Choroid plexus epithelial cell (primary cell): Measurements from ENCODE around the gene PRDM9.

ENCODE experiments used
- DNase-seq: peaks from one replicate; pipeline ENCODE4 v3.0.0-alpha.2; 2010; ENCODE audit warnings: low read depth
- H3K4me3 ChIP-seq: 2 replicates; pipeline ENCODE4 v1.5.1; 2011; ENCODE audit warnings: low read depth, mild to moderate bottlenecking, control low read depth, low read length, moderate library complexity
- TF ChIP-seq, protein P1 (sequence below): conservative IDR thresholded peaks from 2 replicates; pipeline ENCODE4 v1.5.1; 2011; ENCODE audit warnings: low read depth, mild to moderate bottlenecking, control low read depth, inconsistent platforms, low read length, moderate library complexity

The PRDM9 gene

DNA sequence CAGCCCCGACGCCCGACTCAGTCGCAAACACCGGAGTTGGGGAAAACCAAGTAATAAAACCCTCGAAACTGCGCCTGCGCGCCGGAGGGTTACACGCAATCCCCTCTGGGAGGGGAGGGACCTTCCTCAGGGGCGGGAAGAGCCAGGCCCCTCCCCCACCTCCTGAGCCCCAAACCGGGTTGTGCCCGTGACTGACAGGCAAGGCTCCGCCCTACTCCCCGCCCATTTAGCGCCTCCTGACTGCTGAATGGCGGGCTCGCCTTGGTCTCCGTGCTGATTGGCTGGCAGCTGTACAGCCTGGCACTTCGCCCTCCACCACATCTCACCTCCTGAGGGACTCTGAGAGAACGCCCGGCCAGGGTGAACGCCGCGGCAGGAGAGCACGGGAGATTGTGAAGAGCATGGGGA, at the start of gene PRDM9:
TSS of gene PRDM9 (plus strand) at position 332 of the 408 bp plus-strand sequence. CDS start 1,425 bp downstream, outside the sequence.
- TF ChIP-seq, protein P1, sequence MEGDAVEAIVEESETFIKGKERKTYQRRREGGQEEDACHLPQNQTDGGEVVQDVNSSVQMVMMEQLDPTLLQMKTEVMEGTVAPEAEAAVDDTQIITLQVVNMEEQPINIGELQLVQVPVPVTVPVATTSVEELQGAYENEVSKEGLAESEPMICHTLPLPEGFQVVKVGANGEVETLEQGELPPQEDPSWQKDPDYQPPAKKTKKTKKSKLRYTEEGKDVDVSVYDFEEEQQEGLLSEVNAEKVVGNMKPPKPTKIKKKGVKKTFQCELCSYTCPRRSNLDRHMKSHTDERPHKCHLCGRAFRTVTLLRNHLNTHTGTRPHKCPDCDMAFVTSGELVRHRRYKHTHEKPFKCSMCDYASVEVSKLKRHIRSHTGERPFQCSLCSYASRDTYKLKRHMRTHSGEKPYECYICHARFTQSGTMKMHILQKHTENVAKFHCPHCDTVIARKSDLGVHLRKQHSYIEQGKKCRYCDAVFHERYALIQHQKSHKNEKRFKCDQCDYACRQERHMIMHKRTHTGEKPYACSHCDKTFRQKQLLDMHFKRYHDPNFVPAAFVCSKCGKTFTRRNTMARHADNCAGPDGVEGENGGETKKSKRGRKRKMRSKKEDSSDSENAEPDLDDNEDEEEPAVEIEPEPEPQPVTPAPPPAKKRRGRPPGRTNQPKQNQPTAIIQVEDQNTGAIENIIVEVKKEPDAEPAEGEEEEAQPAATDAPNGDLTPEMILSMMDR = no peak
- DNase-seq = peak; percentile 55
- peak within 1 kb of the TSS; percentile 14 for H3K4me3 ChIP-seq

DNA sequence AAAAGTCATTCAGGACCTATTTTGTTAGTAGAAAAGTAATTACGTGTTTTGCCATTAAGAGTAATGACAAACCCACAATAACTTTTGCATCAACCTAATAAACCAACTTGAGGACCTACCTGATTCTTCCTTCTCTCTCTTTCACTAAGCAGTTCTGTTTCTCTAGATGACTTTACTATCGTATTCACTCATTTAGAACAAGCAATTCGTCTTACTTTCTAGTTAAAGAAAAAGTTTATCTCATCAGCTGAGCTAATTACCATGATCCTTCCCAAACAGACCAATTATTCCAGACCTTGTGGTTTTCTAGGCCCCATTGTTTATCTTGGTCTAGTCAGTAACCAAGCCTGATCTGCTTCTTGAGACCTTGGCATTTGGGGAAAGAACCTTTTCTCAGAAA, 49.6 kb upstream of the PRDM9 start:
- H3K4me3 ChIP-seq = no peak overlapping the region
- DNase-seq = no peak
- TF ChIP-seq, protein P1 = no peak

DNA sequence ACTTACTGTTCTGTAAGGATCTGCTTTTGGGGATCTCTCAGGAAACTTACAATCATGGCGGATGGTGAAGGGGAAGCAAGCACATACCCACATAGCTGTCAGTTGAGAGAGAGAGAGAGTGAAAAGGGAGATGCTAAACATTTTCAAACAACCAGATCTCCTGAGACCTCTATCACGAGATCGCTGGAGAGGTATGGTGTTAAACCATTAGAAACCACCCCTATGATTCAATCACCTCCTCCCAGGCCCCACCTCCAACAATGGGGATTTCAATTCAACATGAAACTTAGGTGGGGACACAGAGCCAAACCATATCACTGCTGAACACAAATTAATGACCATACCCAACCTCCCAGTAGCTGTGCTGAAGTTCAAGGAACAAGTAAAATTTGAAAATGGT, 48.2 kb upstream of the PRDM9 start:
- no peak for DNase-seq
- no peak overlapping the region for H3K4me3 ChIP-seq
- TF ChIP-seq, protein P1 = no peak

DNA sequence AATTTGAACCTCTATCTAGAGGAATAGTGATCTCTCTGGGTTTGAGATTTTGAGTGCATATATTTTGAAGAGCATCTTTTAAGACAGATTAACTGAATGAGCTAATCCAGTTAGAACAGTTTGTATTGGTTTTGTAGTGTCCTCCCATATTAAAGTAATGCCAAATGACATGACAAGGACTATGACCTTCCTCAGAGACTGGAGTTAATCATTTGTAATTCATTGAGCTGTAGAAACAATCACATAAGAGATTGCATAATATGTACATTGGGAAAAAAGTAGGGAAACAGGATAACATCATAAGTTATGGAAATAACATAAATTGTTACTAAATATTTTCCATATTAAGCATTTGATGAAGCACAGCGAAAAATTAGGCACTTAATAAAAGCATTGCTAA, 45.8 kb upstream of the PRDM9 start:
- DNase-seq = no peak
- TF ChIP-seq, protein P1 = no peak
- no peak overlapping the region for H3K4me3 ChIP-seq

DNA sequence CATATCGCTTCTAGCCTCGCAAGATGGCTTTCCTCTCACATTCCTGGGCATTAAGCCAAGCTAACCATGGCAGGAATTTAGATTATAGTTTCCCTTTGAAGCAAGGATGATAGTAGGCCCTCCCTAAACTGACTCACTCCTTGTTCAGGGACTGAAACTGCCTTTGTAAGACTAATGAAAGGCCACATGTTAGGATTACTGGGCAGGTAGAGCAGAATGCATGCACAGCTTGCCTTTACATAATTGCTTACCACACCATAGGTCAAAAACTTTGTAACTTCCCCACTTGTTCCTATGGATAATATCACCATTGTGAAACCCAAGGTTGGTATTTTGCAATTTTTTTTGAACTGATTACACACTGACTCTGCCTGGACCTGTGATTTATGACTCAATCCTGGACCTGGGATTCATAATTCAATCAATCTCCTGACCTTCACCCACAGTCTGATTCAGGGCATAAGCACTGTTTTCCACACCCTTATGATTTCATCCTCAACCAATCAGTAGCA, 41.0 kb upstream of the PRDM9 start:
- DNase-seq = peak; percentile 73
- no peak overlapping the region for H3K4me3 ChIP-seq
- TF ChIP-seq, protein P1 = no peak

DNA sequence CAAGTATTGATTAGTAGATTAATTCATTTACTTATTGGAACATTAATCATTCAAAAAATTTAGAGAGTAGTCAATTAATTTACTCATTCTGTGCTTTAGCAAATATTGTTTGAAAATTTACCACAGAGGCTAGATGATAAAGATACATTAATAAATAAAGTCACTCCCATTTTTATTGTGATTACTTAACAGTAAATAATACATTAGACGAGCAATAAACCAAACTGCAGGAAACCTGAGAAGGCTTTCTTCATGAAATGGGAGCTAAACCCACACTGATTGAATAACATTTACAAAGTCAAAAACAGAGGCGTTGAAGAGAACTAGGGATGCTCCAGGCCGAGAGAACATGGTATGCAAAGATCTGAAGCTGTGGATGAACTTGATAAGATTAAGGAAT, 38.8 kb upstream of the PRDM9 start:
- H3K4me3 ChIP-seq = no peak overlapping the region
- TF ChIP-seq, protein P1 = no peak
- DNase-seq = no peak

DNA sequence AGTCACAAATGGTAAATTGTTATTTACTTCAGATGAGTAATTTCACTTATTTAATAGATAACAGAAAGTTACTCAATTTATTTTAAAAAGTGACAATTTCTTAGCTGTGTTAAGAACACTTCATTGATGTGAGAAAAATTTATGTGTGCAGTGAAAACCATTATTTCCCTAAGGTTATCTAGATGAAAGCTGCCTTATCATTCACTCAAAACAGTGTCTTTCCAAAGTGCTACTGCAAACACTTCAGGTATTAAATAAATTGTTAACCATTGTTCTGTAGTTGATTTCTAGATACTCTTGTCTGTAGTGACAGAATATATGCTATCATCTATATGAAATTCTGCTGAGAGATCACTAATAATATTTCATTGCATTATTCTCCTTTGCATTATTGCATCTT, 33.5 kb upstream of the PRDM9 start:
- DNase-seq = no peak
- H3K4me3 ChIP-seq = no peak overlapping the region
- TF ChIP-seq, protein P1 = no peak
